Mucosa of descending colon (tissue), 3 donors: Measurements from ENCODE around the gene APH1B. TPM values are rescaled to one million over a fixed set of nuclear protein-coding genes. Genes with fewer than 3 reads are reported as not detected.

Experiments
- ATAC-seq: fragments of 200-7000 bp; cut with Tn5 transposase; one replicate; pipeline ENCODE4 v1.9.1; 2020; ENCODE audit warnings: mild to moderate bottlenecking, moderate library complexity
- DNase-seq, 3 donors: peaks; one replicate each; pipeline ENCODE4 v3.0.0-alpha.2; 2020
- H3K36me3 ChIP-seq: fragments of 200-600 bp; one replicate; pipeline ENCODE4 v1.8.0; 2021; ENCODE audit warnings: low read depth, mild to moderate bottlenecking
- H3K4me1 ChIP-seq: fragments of 200-600 bp; one replicate; pipeline ENCODE4 v1.8.0; 2021; ENCODE audit warnings: low read depth, mild to moderate bottlenecking
- H3K4me3 ChIP-seq: fragments of 200-600 bp; one replicate; pipeline ENCODE4 v1.8.0; 2021; ENCODE audit warnings: mild to moderate bottlenecking
- H3K9me3 ChIP-seq: fragments of 200-600 bp; one replicate; pipeline ENCODE4 v1.8.0; 2021; ENCODE audit warnings: mild to moderate bottlenecking
- intact Hi-C, 2 donors: fragments of 100-400 bp; cut with DNase I in 1 of 2; cut with micrococcal nuclease in 1 of 2; formaldehyde crosslinking; loops; one replicate each; pipeline versions ENCODE4 v1.11.0 to v1.11.1; 2022; cut with DNase I, micrococcal nuclease
- total RNA-seq, 3 donors: library from RNA; stranded (reverse); fragmentation: NEBNext Ultra II Directional in 2 of 3; extraction: Animal tissue kit (Norgen Biotek cat#: 25700) in 2 of 3; gene quantifications; one replicate each; pipeline versions ENCODE4 v1.2.1 to v1.2.4, GENCODE V29; 2021 to 2023
- TF ChIP-seq, protein P1 (sequence below): fragments of 200-600 bp; IDR thresholded peaks from one replicate; pipeline ENCODE4 v1.8.0; 2022; ENCODE audit warnings: antibody characterized with exemption, mild to moderate bottlenecking
- donor health status: DM: no; HTN: no; CAD: no; lungs with moderate emphysema.
- donor health status: DM: no; HTN: no; CAD: no.
- donor health status: DM: no; HTN: yes; CAD: no.

Gene APH1B
- total RNA-seq, 3 donors from 2014 or later: 6.1 to 12.7 (median 11.4) TPM

DNA sequence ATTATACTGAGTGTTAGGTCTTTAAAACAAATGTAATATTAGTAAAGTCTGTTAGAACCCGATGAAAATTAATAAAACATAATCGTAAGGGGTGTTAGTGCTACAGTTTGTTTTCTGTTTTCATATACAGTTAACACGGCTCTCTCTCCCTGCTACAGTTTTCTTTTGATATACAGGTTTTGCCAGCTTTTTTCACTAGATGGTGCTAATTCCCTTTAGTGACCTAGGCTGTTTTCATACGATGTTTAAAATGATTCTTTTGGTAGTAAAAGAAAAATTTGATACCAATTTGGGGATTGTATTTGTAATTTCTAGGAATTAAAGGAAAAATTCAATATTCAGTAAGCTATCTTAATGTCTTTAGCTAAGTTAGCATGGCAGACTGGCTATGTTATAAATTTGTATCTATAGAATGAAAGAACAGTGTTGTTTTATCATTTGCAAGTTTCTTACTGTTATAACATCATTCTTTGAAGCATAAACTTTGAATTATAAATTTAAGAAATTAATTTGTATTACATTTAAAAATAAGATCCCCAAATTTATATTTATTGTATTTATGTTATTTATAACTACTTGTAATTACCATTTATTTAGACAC lies 11.5 kb downstream of the APH1B start:
- no peaks in the 10 kb centered on the region for H3K4me1 ChIP-seq
- H3K36me3 ChIP-seq: no peaks in the 10 kb centered on the region
- peak in 1 of 3 donors; percentile 39 for DNase-seq
- no peak overlapping the region for H3K4me3 ChIP-seq
- intact Hi-C loops: loop anchor here in 1 of 2 donors (5.0 kb wide), 1 partner anchor 113 kb away; no protein-coding TSS in a partner anchor
- TF ChIP-seq, protein P1, sequence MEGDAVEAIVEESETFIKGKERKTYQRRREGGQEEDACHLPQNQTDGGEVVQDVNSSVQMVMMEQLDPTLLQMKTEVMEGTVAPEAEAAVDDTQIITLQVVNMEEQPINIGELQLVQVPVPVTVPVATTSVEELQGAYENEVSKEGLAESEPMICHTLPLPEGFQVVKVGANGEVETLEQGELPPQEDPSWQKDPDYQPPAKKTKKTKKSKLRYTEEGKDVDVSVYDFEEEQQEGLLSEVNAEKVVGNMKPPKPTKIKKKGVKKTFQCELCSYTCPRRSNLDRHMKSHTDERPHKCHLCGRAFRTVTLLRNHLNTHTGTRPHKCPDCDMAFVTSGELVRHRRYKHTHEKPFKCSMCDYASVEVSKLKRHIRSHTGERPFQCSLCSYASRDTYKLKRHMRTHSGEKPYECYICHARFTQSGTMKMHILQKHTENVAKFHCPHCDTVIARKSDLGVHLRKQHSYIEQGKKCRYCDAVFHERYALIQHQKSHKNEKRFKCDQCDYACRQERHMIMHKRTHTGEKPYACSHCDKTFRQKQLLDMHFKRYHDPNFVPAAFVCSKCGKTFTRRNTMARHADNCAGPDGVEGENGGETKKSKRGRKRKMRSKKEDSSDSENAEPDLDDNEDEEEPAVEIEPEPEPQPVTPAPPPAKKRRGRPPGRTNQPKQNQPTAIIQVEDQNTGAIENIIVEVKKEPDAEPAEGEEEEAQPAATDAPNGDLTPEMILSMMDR: no peak
- ATAC-seq: peak; percentile 69
- no peaks in the 10 kb centered on the region for H3K9me3 ChIP-seq

DNA sequence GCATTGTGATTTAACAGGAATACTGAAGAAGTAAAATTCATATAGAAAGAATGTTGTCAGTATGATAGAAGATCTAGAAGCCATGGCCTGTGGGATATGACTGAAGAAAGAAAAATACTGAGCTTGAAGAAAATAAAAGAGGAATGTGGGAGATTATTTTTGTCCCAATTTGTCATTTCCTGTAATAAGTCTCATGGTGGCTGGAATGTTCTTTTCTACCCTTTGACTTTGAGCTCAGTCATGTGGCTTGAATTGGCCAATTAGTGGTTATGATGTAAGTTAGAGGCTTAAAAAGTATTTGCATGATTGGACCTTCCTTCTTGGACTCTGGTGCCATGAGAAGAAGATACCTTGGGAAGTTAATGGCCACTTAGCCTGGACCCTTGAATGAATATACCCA lies 14.1 kb downstream of the APH1B start:
- DNase-seq: no peak
- Histone ChIP-seq H3K9me3 (no peaks in the 10 kb centered on the region), H3K4me3 (no peak overlapping the region), H3K36me3 (no peaks in the 10 kb centered on the region), H3K4me1 (no peaks in the 10 kb centered on the region)
- ATAC-seq: peak; percentile 59
- intact Hi-C loops: no loop called here
- TF ChIP-seq, protein P1: no peak

DNA sequence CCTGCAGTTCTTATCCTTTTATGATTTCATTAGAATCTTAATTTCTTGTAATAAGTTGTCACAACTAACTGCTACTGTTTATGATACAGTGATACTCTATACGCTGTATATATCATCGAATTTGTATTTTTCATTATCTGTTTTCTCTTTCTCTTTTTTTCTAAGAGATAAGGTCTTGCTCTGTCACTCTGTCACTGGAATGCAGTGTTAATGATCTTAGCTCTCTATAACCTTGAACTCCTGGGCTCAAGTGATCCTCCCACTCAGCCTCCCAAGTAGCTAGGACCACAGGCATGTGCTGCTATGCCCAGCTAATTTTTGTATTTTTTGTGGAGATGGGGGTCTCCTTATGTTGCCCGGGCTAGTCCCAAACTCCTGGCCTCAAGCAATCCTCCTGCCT lies 14.8 kb downstream of the APH1B start:
- Histone ChIP-seq H3K4me3 (no peak overlapping the region), H3K36me3 (no peaks in the 10 kb centered on the region), H3K4me1 (no peaks in the 10 kb centered on the region), H3K9me3 (no peaks in the 10 kb centered on the region)
- DNase-seq (no peak), ATAC-seq (no peak)
- TF ChIP-seq, protein P1: no peak
- intact Hi-C loops: no loop called here

DNA sequence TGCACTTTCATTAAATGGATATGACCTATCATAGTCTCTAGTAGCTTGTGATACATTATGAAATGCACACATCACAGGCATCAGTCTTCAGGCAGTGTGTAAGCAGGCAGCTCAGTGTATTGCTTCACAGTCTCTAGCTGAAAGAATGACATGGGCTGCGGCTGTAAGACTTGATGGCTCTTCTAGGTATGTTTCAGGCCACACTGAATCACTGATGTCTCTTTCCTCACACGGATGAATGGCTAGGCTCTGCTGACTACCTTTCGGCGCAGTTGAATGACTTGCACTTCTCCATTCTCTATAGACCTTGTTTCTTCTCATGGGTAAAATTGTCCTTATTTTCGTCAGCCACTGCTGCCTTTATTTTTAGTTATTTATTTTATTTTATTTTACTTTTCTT lies 15.4 kb downstream of the APH1B start:
- TF ChIP-seq, protein P1: no peak
- intact Hi-C loops: no loop called here
- H3K4me3 ChIP-seq: no peak overlapping the region
- ATAC-seq (no peak), DNase-seq (no peak)
- H3K9me3 ChIP-seq: no peaks in the 10 kb centered on the region
- no peaks in the 10 kb centered on the region for H3K36me3 ChIP-seq
- no peaks in the 10 kb centered on the region for H3K4me1 ChIP-seq

DNA sequence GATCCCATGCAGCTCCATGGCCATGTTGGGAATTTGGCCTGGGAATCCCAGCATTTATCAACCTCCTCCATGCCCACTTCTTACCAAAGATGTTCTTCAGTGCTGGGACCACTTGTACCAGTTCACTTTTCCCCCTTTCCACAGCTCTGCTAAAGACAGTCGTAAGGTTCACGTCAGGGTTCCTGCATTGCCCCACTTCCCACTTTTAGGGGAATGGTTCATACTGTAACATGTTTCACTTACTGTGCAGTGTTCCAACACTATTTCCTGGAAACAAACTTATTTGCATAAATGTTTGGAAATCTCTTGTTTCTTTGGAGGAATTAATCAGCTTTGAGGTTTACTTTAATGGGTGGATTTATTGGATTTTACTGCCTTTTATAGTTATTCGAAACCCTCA lies 17.0 kb downstream of the APH1B start:
- ATAC-seq: peak; percentile 71

More for the DNA sequence above, 17.0 kb downstream of the APH1B start:
- Histone ChIP-seq H3K4me3 (no peak overlapping the region), H3K9me3 (no peaks in the 10 kb centered on the region), H3K4me1 (no peaks in the 10 kb centered on the region), H3K36me3 (no peaks in the 10 kb centered on the region)
- DNase-seq: no peak
- intact Hi-C loops: no loop called here
- TF ChIP-seq, protein P1: no peak
